Testis (tissue), 2 donors: ENCODE measurements around the gene SEMA4D.

Source experiments
- CTCF ChIP-seq, 3 experiments: fragments of 450-650 bp in 2 of 3; fragments of 200-600 bp in 1 of 3; sonication (generic) in 1 of 3; IDR thresholded peaks; one replicate each; pipeline ENCODE4 v1.5.1; 2016 to 2019; ENCODE audit warnings: antibody characterized with exemption in 3 of 3, mild to moderate bottlenecking in 2 of 3, moderate library complexity in 1 of 3
- POLR2A ChIP-seq: fragments of 450-650 bp; IDR thresholded peaks from one replicate; pipeline ENCODE4 v1.6.1; 2017; ENCODE audit warnings: antibody characterized with exemption, mild to moderate bottlenecking, moderate library complexity

- no peak for TF ChIP-seq CTCF (IDR thresholded peaks at IDR 0.05)
- no peak for TF ChIP-seq POLR2A
Measured at GRCh38 chr9:89379031-89379430, 118.9 kb downstream of the SEMA4D start.
